GM10266 (cell line): ENCODE results near the gene ARHGEF7.

Experiments used
- DNase-seq: peaks from one replicate; pipeline ENCODE4 v3.0.0; 2012; ENCODE audit errors: extremely low spot score
- CTCF ChIP-seq: IDR thresholded peaks from 2 replicates; pipeline ENCODE4 v1.5.1; 2012; ENCODE audit warnings: mild to moderate bottlenecking, low read depth; ENCODE audit not compliant: control insufficient read depth, insufficient read depth; ENCODE audit errors: missing control alignments

Gene ARHGEF7

GRCh38 chr13:111295886-111296285 lies 180.8 kb downstream of the ARHGEF7 start:
- no peak for DNase-seq
- TF ChIP-seq CTCF, result no peak

GRCh38 chr13:111296417-111296816 lies 181.3 kb downstream of the ARHGEF7 start:
- no peak for DNase-seq
- TF ChIP-seq CTCF, result no peak

GRCh38 chr13:111298214-111298975 lies 183.3 kb downstream of the ARHGEF7 start:
- no peak for DNase-seq
- TF ChIP-seq CTCF, result no peak

GRCh38 chr13:111302045-111302726 lies 187.1 kb downstream of the ARHGEF7 start:
- no peak for TF ChIP-seq CTCF
- no peak for DNase-seq

GRCh38 chr13:111303559-111303958 lies 188.4 kb downstream of the ARHGEF7 start:
- TF ChIP-seq CTCF, result no peak
- DNase-seq, result no peak

- no peak for TF ChIP-seq CTCF
- DNase-seq, result no peak
Measured at GRCh38 chr13:111304041-111304544, 189.0 kb downstream of the ARHGEF7 start.
